Keratinocyte (primary cell): ENCODE results near the gene CD86. TPM values are rescaled to one million over a fixed set of nuclear protein-coding genes. Genes with fewer than 3 reads are reported as not detected.
"Not testable (repeated sequence)": the region's sequence is repeated elsewhere in the genome, so short reads cannot be mapped to it uniquely, and the experiment has no call there.

ENCODE experiments used
- DNase-seq: peaks from one replicate; pipeline ENCODE4 v3.0.0-alpha.2; 2011; ENCODE audit warnings: low read depth, missing footprints, low spot score
- FAIRE-seq: peaks from 2 replicates; lab custom pipeline; 2011; peaks lifted over from hg19 to GRCh38; lab: Jason Lieb, UNC
- H2AFZ ChIP-seq: 2 replicates; pipeline ENCODE4 v1.6.0; 2012; ENCODE audit warnings: low read length, control low read depth, inconsistent platforms; ENCODE audit not compliant: control insufficient read depth
- H3K27ac ChIP-seq: 2 replicates; pipeline ENCODE4 v1.5.1; 2011; ENCODE audit warnings: low read length; ENCODE audit not compliant: control insufficient read depth, insufficient read depth
- H3K27me3 ChIP-seq: 3 replicates; pipeline ENCODE4 v1.6.0; 2011; ENCODE audit warnings: low read length; ENCODE audit not compliant: control insufficient read depth, insufficient read depth; ENCODE audit errors: extremely low read depth
- H3K36me3 ChIP-seq, 2 experiments: 2 replicates in 1 of 2; 3 replicates in 1 of 2; pipeline ENCODE4 v1.5.1; 2011; ENCODE audit warnings: low read length in 2 of 2, mild to moderate bottlenecking in 1 of 2; ENCODE audit not compliant: control insufficient read depth in 2 of 2, insufficient read depth in 2 of 2; ENCODE audit errors: extremely low read depth in 1 of 2
- H3K4me1 ChIP-seq: 3 replicates; pipeline ENCODE4 v1.5.1; 2011; ENCODE audit warnings: low read length; ENCODE audit not compliant: control insufficient read depth, insufficient read depth; ENCODE audit errors: extremely low read depth
- H3K4me2 ChIP-seq: 3 replicates; pipeline ENCODE4 v1.6.0; 2011; ENCODE audit warnings: low read depth, low read length; ENCODE audit not compliant: control insufficient read depth, insufficient read depth; ENCODE audit errors: extremely low read depth
- H3K4me3 ChIP-seq, 3 experiments: fragments of 200-600 bp in 1 of 3; sonication (generic) in 1 of 3; 2 replicates in 2 of 3; 3 replicates in 1 of 3; pipeline ENCODE4 v1.5.1; 2011 to 2016; ENCODE audit warnings: low read length in 3 of 3, mild to moderate bottlenecking in 3 of 3, control low read depth in 2 of 3, inconsistent platforms in 1 of 3, low read depth in 1 of 3, mixed read lengths in 1 of 3, mixed run types in 1 of 3, moderate library complexity in 1 of 3; ENCODE audit not compliant: control insufficient read depth in 2 of 3, insufficient read depth in 2 of 3; ENCODE audit errors: extremely low read depth in 1 of 3
- H3K79me2 ChIP-seq: 2 replicates; pipeline ENCODE4 v1.6.0; 2012; ENCODE audit warnings: low read length; ENCODE audit not compliant: control insufficient read depth, insufficient read depth
- H3K9ac ChIP-seq: 3 replicates; pipeline ENCODE4 v1.6.0; 2011; ENCODE audit warnings: low read length; ENCODE audit not compliant: control insufficient read depth, insufficient read depth; ENCODE audit errors: extremely low read depth
- H3K9me1 ChIP-seq: 3 replicates; pipeline ENCODE4 v1.6.0; 2011; ENCODE audit warnings: low read length; ENCODE audit not compliant: control insufficient read depth, insufficient read depth; ENCODE audit errors: extremely low read depth
- H3K9me3 ChIP-seq: 2 replicates; pipeline ENCODE4 v1.5.1; 2012; ENCODE audit warnings: low read depth, low read length; ENCODE audit not compliant: control insufficient read depth
- H4K20me1 ChIP-seq: 3 replicates; pipeline ENCODE4 v1.6.0; 2011; ENCODE audit warnings: low read length; ENCODE audit not compliant: control insufficient read depth, insufficient read depth; ENCODE audit errors: extremely low read depth
- CTCF ChIP-seq, 3 experiments: IDR thresholded peaks in 1 of 3; conservative IDR thresholded peaks in 1 of 3; optimal IDR thresholded peaks in 1 of 3; 2 replicates in 2 of 3; 3 replicates in 1 of 3; pipeline versions ENCODE3 to v1.5.1; 2011; ENCODE audit warnings: low read length in 3 of 3, mild to moderate bottlenecking in 3 of 3, moderate library complexity in 2 of 3, control low read depth in 1 of 3, inconsistent platforms in 1 of 3; ENCODE audit not compliant: insufficient read depth in 2 of 3; ENCODE audit errors: extremely low read depth in 1 of 3
- EZH2 ChIP-seq: IDR thresholded peaks from one replicate; pipeline ENCODE4 v1.6.1; 2012; ENCODE audit warnings: inconsistent platforms, mild to moderate bottlenecking, low read length, moderate library complexity
- dilution Hi-C: fragments of 300-500 bp; cut with MboI; formaldehyde crosslinking; loops from one replicate; pipeline ENCODE4 v1.7.0; 2020; ENCODE audit warnings: low sequenced_read_pairs; ENCODE audit not compliant: extremely low pct_ligation_motif_present
- polyA plus RNA-seq, 5 experiments: library from polyadenylated mRNA; depleted of rRNA in 3 of 5; stranded (reverse) in 3 of 5; stranded (forward) in 1 of 5; unstranded in 1 of 5; fragments of >200 nt; gene quantifications; 1 replicate in 1 of 5; 2 replicates in 3 of 5; 3 replicates in 1 of 5; pipeline versions ENCODE4 v1.2.1 to v1.2.3, GENCODE V29; 2011 to 2012; ENCODE audit warnings: missing spikeins in 2 of 5, low read depth in 1 of 5, low replicate concordance in 1 of 5

CD86 gene
- polyA plus RNA-seq, 1 donor (not counting 4 experiments of a cell fraction or from before 2014, with no cell fraction given), result 2.9 TPM

- FAIRE-seq (no peak), DNase-seq (no peak)
- Histone ChIP-seq H3K4me3 (no peak overlapping the region), H4K20me1 (no peaks in the 10 kb centered on the region), H2AFZ (no peak overlapping the region), H3K9me3 (peaks cover 4% of the 10 kb centered on the region), H3K27me3 (no peaks in the 10 kb centered on the region), H3K36me3 (no peaks in the 10 kb centered on the region), H3K79me2 (no peaks in the 10 kb centered on the region), H3K4me2 (no peak overlapping the region), H3K4me1 (no peaks in the 10 kb centered on the region), H3K27ac (no peak overlapping the region), H3K9me1 (no peaks in the 10 kb centered on the region), H3K9ac (no peak overlapping the region)
- dilution Hi-C loops, result no loop called here
- TF ChIP-seq EZH2 (no peak), CTCF (optimal IDR thresholded peaks at IDR 0.05 in 1 of 3, IDR thresholded peaks at IDR 0.05 in 1 of 3, conservative IDR thresholded peaks at IDR 0.05 in 1 of 3; ENCODE audit: extremely low read depth in 1 of 3, insufficient read depth in 2 of 3, low read length in 3 of 3) (no peak)
Observed at GRCh38 chr3:122032531-122032930, 22.6 kb upstream of the CD86 start.

GRCh38 chr3:122033023-122033422 lies 22.1 kb upstream of the CD86 start:
- Histone ChIP-seq H2AFZ (no peak overlapping the region), H3K27me3 (no peaks in the 10 kb centered on the region), H4K20me1 (no peaks in the 10 kb centered on the region), H3K79me2 (no peaks in the 10 kb centered on the region), H3K9me3 (peaks cover 4% of the 10 kb centered on the region), H3K9me1 (no peaks in the 10 kb centered on the region), H3K36me3 (no peaks in the 10 kb centered on the region), H3K4me3 (no peak overlapping the region), H3K9ac (no peak overlapping the region), H3K4me2 (no peak overlapping the region), H3K4me1 (no peaks in the 10 kb centered on the region), H3K27ac (no peak overlapping the region)
- TF ChIP-seq CTCF (optimal IDR thresholded peaks at IDR 0.05 in 1 of 3, IDR thresholded peaks at IDR 0.05 in 1 of 3, conservative IDR thresholded peaks at IDR 0.05 in 1 of 3; ENCODE audit: extremely low read depth in 1 of 3, insufficient read depth in 2 of 3, low read length in 3 of 3), result no peak
- no peak for TF ChIP-seq EZH2
- FAIRE-seq, result no peak
- dilution Hi-C loops, result no loop called here
- no peak for DNase-seq

- H3K27me3 ChIP-seq, H3K9me1 ChIP-seq, H4K20me1 ChIP-seq, H3K4me2 ChIP-seq, FAIRE-seq, H3K4me1 ChIP-seq, H3K27ac ChIP-seq, H3K9me3 ChIP-seq, H3K79me2 ChIP-seq, H3K9ac ChIP-seq, H3K4me3 ChIP-seq, dilution Hi-C loops, H2AFZ ChIP-seq, DNase-seq, H3K36me3 ChIP-seq: not testable (repeated sequence)
Observed at GRCh38 chr3:122047296-122047695, 7.9 kb upstream of the CD86 start.

- H3K4me2 ChIP-seq, dilution Hi-C loops, H3K79me2 ChIP-seq, H3K9me3 ChIP-seq, H2AFZ ChIP-seq, H3K4me1 ChIP-seq, H3K27me3 ChIP-seq, DNase-seq, H3K9me1 ChIP-seq, H3K27ac ChIP-seq, FAIRE-seq, H3K4me3 ChIP-seq, H3K36me3 ChIP-seq, H3K9ac ChIP-seq, H4K20me1 ChIP-seq: not testable (repeated sequence)
Observed at GRCh38 chr3:122047773-122048172, 7.4 kb upstream of the CD86 start.
